ENCODE results near the gene DNAJC5.

The DNAJC5 gene

DNA sequence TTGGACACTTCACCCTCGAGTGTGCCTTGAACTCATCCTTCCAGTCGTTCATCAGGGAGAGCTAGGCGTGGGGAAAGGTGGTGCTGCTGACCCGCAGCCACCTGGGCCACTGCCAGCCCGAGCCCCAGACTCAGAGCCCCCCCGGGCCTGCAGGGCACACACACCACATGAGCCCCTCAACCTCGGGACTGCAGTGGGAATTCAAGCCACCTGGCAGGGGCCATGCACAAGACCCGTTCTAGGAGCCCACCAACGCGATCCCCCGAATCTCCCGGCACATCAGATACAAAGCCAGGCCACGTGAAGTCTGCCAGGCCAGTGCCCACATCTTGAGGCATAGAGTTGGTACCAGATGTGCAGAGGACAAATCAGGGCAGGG lies 72.0 kb downstream of the DNAJC5 start:
- H3K36me3 ChIP-seq (ENCODE audit: low read length) = no peaks in the 10 kb centered on the region
- no peaks in the 10 kb centered on the region for H3K9me2 ChIP-seq (replicated peaks; ENCODE audit: insufficient read depth, low read length)
- H3K4me3 ChIP-seq (ENCODE audit: insufficient read depth, low read length, poor library complexity, severe bottlenecking) = no peak overlapping the region

DNA sequence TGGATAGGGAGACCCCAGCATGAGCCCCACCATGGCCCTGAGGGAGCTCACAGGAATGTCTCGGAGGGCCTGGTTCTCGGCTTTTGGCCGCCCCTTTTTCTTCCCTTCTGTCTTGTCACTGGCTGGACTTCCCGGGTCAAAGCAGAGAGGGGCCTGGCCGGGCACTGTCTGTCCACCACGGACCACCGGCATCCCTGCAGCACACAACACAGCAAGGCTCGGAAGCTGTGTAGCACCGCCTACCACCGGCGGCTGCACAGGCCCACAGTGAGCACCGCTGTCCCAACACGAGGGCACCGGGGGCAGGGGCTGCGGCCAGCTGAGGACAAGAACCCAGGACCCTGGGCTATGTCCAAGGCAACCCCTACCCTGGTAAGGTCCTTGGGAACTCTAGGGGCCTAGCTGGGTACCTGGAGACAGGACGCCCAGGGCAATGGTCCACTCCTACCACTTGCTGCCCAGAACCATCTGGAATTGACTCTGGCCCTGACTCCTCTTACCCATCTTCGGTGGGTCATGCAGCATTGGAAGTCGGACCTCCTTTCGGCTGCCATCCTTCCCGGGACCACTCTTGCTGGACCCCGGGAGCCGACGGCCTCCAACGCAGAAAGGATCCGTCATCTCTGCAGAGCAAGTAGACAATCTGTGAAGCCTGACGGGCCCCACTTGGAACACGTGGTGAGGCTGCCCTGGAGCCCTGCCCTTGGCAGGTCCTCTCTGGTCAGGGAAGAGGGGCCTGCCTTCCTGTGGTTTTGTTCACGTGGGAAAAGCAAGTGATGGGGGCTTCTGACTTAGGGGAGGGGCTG lies 72.6 kb downstream of the DNAJC5 start:
- Histone ChIP-seq H3K27ac (ENCODE audit: low read depth, low read length) (no peak overlapping the region), H3F3A (ENCODE audit: insufficient read depth) (no peaks in the 10 kb centered on the region), H3K27me3 (ENCODE audit: low read length) (no peaks in the 10 kb centered on the region), H3K9me3 (ENCODE audit: insufficient read depth, low read length) (peaks cover 15% of the 10 kb centered on the region; the same call in 1 of the 2 replicates), H3K9ac (ENCODE audit: low read length) (no peak overlapping the region), H4K20me1 (ENCODE audit: low read depth, low read length) (no peaks in the 10 kb centered on the region), H3K4me3 (ENCODE audit: insufficient read depth, low read length, poor library complexity, severe bottlenecking) (no peak overlapping the region), H3K36me3 (ENCODE audit: low read length) (no peaks in the 10 kb centered on the region), H3K4me2 (ENCODE audit: low read depth, low read length, poor library complexity, severe bottlenecking) (no peak overlapping the region), H3K79me2 (ENCODE audit: insufficient read depth, low read length) (no peaks in the 10 kb centered on the region), H3K9me2 (replicated peaks; ENCODE audit: insufficient read depth, low read length) (no peaks in the 10 kb centered on the region), H2AFZ (ENCODE audit: low read depth, low read length, severe bottlenecking) (no peak overlapping the region)
- no peak for TF ChIP-seq EZH2phosphoT487 (conservative IDR thresholded peaks at IDR 0.05; ENCODE audit: low read length)
- TF ChIP-seq, protein P1, sequence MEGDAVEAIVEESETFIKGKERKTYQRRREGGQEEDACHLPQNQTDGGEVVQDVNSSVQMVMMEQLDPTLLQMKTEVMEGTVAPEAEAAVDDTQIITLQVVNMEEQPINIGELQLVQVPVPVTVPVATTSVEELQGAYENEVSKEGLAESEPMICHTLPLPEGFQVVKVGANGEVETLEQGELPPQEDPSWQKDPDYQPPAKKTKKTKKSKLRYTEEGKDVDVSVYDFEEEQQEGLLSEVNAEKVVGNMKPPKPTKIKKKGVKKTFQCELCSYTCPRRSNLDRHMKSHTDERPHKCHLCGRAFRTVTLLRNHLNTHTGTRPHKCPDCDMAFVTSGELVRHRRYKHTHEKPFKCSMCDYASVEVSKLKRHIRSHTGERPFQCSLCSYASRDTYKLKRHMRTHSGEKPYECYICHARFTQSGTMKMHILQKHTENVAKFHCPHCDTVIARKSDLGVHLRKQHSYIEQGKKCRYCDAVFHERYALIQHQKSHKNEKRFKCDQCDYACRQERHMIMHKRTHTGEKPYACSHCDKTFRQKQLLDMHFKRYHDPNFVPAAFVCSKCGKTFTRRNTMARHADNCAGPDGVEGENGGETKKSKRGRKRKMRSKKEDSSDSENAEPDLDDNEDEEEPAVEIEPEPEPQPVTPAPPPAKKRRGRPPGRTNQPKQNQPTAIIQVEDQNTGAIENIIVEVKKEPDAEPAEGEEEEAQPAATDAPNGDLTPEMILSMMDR (IDR thresholded peaks at IDR 0.05; ENCODE audit: insufficient read depth, low read length, poor library complexity, severe bottlenecking) = no peak

More for the DNA sequence above, 72.0 kb downstream of the DNAJC5 start:
- no peak overlapping the region for H2AFZ ChIP-seq (ENCODE audit: low read depth, low read length, severe bottlenecking)
- H3K9me3 ChIP-seq (ENCODE audit: insufficient read depth, low read length) = peaks cover 15% of the 10 kb centered on the region; the same call in 1 of the 2 replicates
- H3K79me2 ChIP-seq (ENCODE audit: insufficient read depth, low read length) = no peaks in the 10 kb centered on the region
- no peak overlapping the region for H3K9ac ChIP-seq (ENCODE audit: low read length)
- no peak overlapping the region for H3K27ac ChIP-seq (ENCODE audit: low read depth, low read length)
- H4K20me1 ChIP-seq (ENCODE audit: low read depth, low read length) = no peaks in the 10 kb centered on the region
- H3K27me3 ChIP-seq (ENCODE audit: low read length) = no peaks in the 10 kb centered on the region
- TF ChIP-seq, protein P1 (IDR thresholded peaks at IDR 0.05; ENCODE audit: insufficient read depth, low read length, poor library complexity, severe bottlenecking) = no peak
- TF ChIP-seq EZH2phosphoT487 (conservative IDR thresholded peaks at IDR 0.05; ENCODE audit: low read length) = no peak
- no peak overlapping the region for H3K4me2 ChIP-seq (ENCODE audit: low read depth, low read length, poor library complexity, severe bottlenecking)
- H3F3A ChIP-seq (ENCODE audit: insufficient read depth) = no peaks in the 10 kb centered on the region

DNA sequence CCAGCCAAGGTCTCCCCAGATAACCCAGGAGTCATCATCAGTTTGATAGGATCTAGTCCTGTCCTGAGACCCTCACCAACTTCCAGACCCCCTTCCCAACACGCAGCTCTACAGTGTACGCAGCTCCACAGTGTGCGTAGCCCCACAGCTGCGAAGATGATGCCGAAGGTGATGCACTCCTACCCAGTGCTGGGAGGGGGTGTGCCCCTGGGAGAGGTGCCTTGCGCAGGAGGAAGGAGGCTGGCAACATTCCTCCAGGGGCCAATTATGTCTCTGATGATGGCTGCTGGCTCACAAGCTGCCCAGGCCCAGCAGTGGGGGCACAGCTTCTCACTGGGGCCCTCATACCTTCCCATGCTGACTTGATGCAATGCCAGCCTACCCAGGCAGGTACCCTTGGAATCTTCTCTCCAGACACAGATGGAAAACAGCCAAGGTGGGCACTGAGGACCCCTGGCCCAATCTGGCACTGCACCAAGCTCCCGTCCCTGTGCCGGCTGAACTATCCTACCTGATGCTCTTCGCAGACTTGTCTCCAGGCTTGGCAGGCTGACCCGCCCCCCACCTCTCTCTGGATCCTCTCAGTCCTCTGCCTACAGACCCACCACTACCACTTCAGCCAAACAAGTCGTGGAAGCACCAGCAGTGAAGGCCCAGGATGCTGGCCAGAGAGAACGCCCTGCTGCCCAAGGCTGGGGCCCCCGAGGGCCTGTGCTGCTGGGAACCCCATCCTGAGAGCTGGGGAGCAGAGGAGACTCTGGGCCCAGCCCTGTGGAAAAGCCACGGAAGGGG lies 73.4 kb downstream of the DNAJC5 start:
- Histone ChIP-seq H3K9me2 (replicated peaks; ENCODE audit: insufficient read depth, low read length) (no peaks in the 10 kb centered on the region), H3K27ac (ENCODE audit: low read depth, low read length) (no peak overlapping the region), H3K9ac (ENCODE audit: low read length) (no peak overlapping the region)

More for the DNA sequence above, 73.4 kb downstream of the DNAJC5 start:
- H3K4me3 ChIP-seq (ENCODE audit: insufficient read depth, low read length, poor library complexity, severe bottlenecking) = no peak overlapping the region
- H3K36me3 ChIP-seq (ENCODE audit: low read length) = no peaks in the 10 kb centered on the region
- H3K4me2 ChIP-seq (ENCODE audit: low read depth, low read length, poor library complexity, severe bottlenecking) = no peak overlapping the region
- H3K27me3 ChIP-seq (ENCODE audit: low read length) = no peaks in the 10 kb centered on the region
- no peak for TF ChIP-seq EZH2phosphoT487 (conservative IDR thresholded peaks at IDR 0.05; ENCODE audit: low read length)
- TF ChIP-seq, protein P1 (IDR thresholded peaks at IDR 0.05; ENCODE audit: insufficient read depth, low read length, poor library complexity, severe bottlenecking) = no peak
- H2AFZ ChIP-seq (ENCODE audit: low read depth, low read length, severe bottlenecking) = no peak overlapping the region
- no peaks in the 10 kb centered on the region for H3K79me2 ChIP-seq (ENCODE audit: insufficient read depth, low read length)
- H4K20me1 ChIP-seq (ENCODE audit: low read depth, low read length) = no peaks in the 10 kb centered on the region
- H3F3A ChIP-seq (ENCODE audit: insufficient read depth) = no peaks in the 10 kb centered on the region
- peaks cover 15% of the 10 kb centered on the region; the same call in 1 of the 2 replicates for H3K9me3 ChIP-seq (ENCODE audit: insufficient read depth, low read length)

Data from SU-DHL-6 (cell line).